ENCODE data around the gene ABCG4.
A peak's percentile ranks its signal among the peaks of the same experiment; 100 is the strongest.
"Not testable (repeated sequence)": the region's sequence is repeated elsewhere in the genome, so short reads cannot be mapped to it uniquely, and the experiment has no call there.

ABCG4 gene

GRCh38 chr11:119181677-119182412 lies 33.0 kb downstream of the ABCG4 start:
- Histone ChIP-seq H3K36me3 (ENCODE audit: control insufficient read depth in 1 of 2, insufficient read depth in 2 of 2, low read depth in 1 of 2, low read length in 2 of 2) (peaks cover 37% of the 10 kb centered on the region in 2 experiments), H2BK12ac (ENCODE audit: low read length in 2 of 2) (no peak overlapping the region), H3K9me3 (ENCODE audit: control insufficient read depth, low read length) (no peaks in the 10 kb centered on the region), H3K27me3 (ENCODE audit: control insufficient read depth in 1 of 2, insufficient read depth in 1 of 2, low read length in 2 of 2) (peaks cover 11 to 16% of the 10 kb centered on the region in 2 experiments), H2BK5ac (ENCODE audit: low read depth, low read length, poor library complexity, severe bottlenecking) (no peak overlapping the region), H3K79me1 (replicated peaks; ENCODE audit: low read length, poor library complexity, severe bottlenecking) (peaks cover 2% of the 10 kb centered on the region), H3K9ac (ENCODE audit: low read length) (no peak overlapping the region), H2AFZ (ENCODE audit: low read depth, low read length) (no peak overlapping the region), H3K4me2 (ENCODE audit: low read length, poor library complexity, severe bottlenecking) (no peak overlapping the region), H2BK120ac (ENCODE audit: low read depth, low read length) (no peak overlapping the region), H3K23ac (ENCODE audit: low read length in 2 of 2) (no peak overlapping the region), H2AK5ac (ENCODE audit: low read length, severe bottlenecking) (no peak overlapping the region), H3K27ac (ENCODE audit: low read length, poor library complexity, severe bottlenecking) (no peak overlapping the region), H3K14ac (ENCODE audit: low read length in 2 of 2) (peak overlapping the region in 1 of 2 experiments; percentile 11), H4K8ac (ENCODE audit: low read length) (no peak overlapping the region), H4K91ac (ENCODE audit: low read length) (peak overlapping the region; percentile 67), H3K18ac (ENCODE audit: low read depth in 1 of 2, low read length in 2 of 2) (no peak overlapping the region), H2BK15ac (ENCODE audit: low read depth, poor library complexity, severe bottlenecking) (no peak overlapping the region), H3K4me3 (ENCODE audit: insufficient read depth in 1 of 2, low read depth in 1 of 2, low read length in 2 of 2) (no peak overlapping the region), H3K4me1 (ENCODE audit: control insufficient read depth, insufficient read depth, low read depth, low read length) (peaks cover 2% of the 10 kb centered on the region), H3K4ac (ENCODE audit: low read depth in 1 of 2, low read length in 2 of 2) (no peak overlapping the region)
- no peak for DNase-seq
- 89% methylated on average over 16 of the region's 17 CpGs for WGBS

GRCh38 chr11:119184399-119184798 lies 35.5 kb downstream of the ABCG4 start:
- H3K27ac ChIP-seq (ENCODE audit: low read length, poor library complexity, severe bottlenecking); H3K4me1 ChIP-seq (ENCODE audit: control insufficient read depth, insufficient read depth, low read depth, low read length); H3K23ac ChIP-seq (ENCODE audit: low read length in 2 of 2); H2AK5ac ChIP-seq (ENCODE audit: low read length, severe bottlenecking); H2BK15ac ChIP-seq (ENCODE audit: low read depth, poor library complexity, severe bottlenecking); H2BK120ac ChIP-seq (ENCODE audit: low read depth, low read length); H2AFZ ChIP-seq (ENCODE audit: low read depth, low read length); H3K14ac ChIP-seq (ENCODE audit: low read length in 2 of 2); H3K4me3 ChIP-seq (ENCODE audit: insufficient read depth in 1 of 2, low read depth in 1 of 2, low read length in 2 of 2); H2BK5ac ChIP-seq (ENCODE audit: low read depth, low read length, poor library complexity, severe bottlenecking); H3K18ac ChIP-seq (ENCODE audit: low read depth in 1 of 2, low read length in 2 of 2); H3K4ac ChIP-seq (ENCODE audit: low read depth in 1 of 2, low read length in 2 of 2); H3K9ac ChIP-seq (ENCODE audit: low read length); H2BK12ac ChIP-seq (ENCODE audit: low read length in 2 of 2); H3K4me2 ChIP-seq (ENCODE audit: low read length, poor library complexity, severe bottlenecking); H4K91ac ChIP-seq (ENCODE audit: low read length); H4K8ac ChIP-seq (ENCODE audit: low read length); H3K9me3 ChIP-seq (ENCODE audit: control insufficient read depth, low read length); DNase-seq; H3K79me1 ChIP-seq (replicated peaks; ENCODE audit: low read length, poor library complexity, severe bottlenecking): not testable (repeated sequence)
- 84% methylated on average over 9 of the region's 9 CpGs for WGBS
- peaks cover 11 to 36% of the 10 kb centered on the region in 2 experiments for H3K27me3 ChIP-seq (ENCODE audit: control insufficient read depth in 1 of 2, insufficient read depth in 1 of 2, low read length in 2 of 2)
- peaks cover 29 to 35% of the 10 kb centered on the region in 2 experiments for H3K36me3 ChIP-seq (ENCODE audit: control insufficient read depth in 1 of 2, insufficient read depth in 2 of 2, low read depth in 1 of 2, low read length in 2 of 2)

GRCh38 chr11:119185981-119186634 lies 37.3 kb downstream of the ABCG4 start:
- Histone ChIP-seq H2BK15ac (ENCODE audit: low read depth, poor library complexity, severe bottlenecking) (no peak overlapping the region), H3K4me3 (ENCODE audit: insufficient read depth in 1 of 2, low read depth in 1 of 2, low read length in 2 of 2) (no peak overlapping the region), H3K9me3 (ENCODE audit: control insufficient read depth, low read length) (no peaks in the 10 kb centered on the region), H3K18ac (ENCODE audit: low read depth in 1 of 2, low read length in 2 of 2) (no peak overlapping the region), H4K91ac (ENCODE audit: low read length) (no peak overlapping the region), H3K27ac (ENCODE audit: low read length, poor library complexity, severe bottlenecking) (no peak overlapping the region), H3K4ac (ENCODE audit: low read depth in 1 of 2, low read length in 2 of 2) (no peak overlapping the region), H3K36me3 (ENCODE audit: control insufficient read depth in 1 of 2, insufficient read depth in 2 of 2, low read depth in 1 of 2, low read length in 2 of 2) (peaks cover 15 to 23% of the 10 kb centered on the region in 2 experiments), H2BK5ac (ENCODE audit: low read depth, low read length, poor library complexity, severe bottlenecking) (no peak overlapping the region), H4K8ac (ENCODE audit: low read length) (no peak overlapping the region), H3K14ac (ENCODE audit: low read length in 2 of 2) (no peak overlapping the region), H3K27me3 (ENCODE audit: control insufficient read depth in 1 of 2, insufficient read depth in 1 of 2, low read length in 2 of 2) (peaks cover 11 to 41% of the 10 kb centered on the region in 2 experiments), H2AK5ac (ENCODE audit: low read length, severe bottlenecking) (no peak overlapping the region), H3K9ac (ENCODE audit: low read length) (no peak overlapping the region), H2AFZ (ENCODE audit: low read depth, low read length) (no peak overlapping the region), H3K4me2 (ENCODE audit: low read length, poor library complexity, severe bottlenecking) (no peak overlapping the region), H3K79me1 (replicated peaks; ENCODE audit: low read length, poor library complexity, severe bottlenecking) (no peaks in the 10 kb centered on the region), H3K4me1 (ENCODE audit: control insufficient read depth, insufficient read depth, low read depth, low read length) (no peaks in the 10 kb centered on the region), H2BK120ac (ENCODE audit: low read depth, low read length) (no peak overlapping the region), H3K23ac (ENCODE audit: low read length in 2 of 2) (no peak overlapping the region), H2BK12ac (ENCODE audit: low read length in 2 of 2) (no peak overlapping the region)
- DNase-seq: no peak
- 83% methylated on average over 15 of the region's 15 CpGs for WGBS

- no peak overlapping the region for H3K4me3 ChIP-seq (ENCODE audit: insufficient read depth in 1 of 2, low read depth in 1 of 2, low read length in 2 of 2)
- WGBS: 93% methylated on average over 17 of the region's 21 CpGs
- no peak overlapping the region for H2BK12ac ChIP-seq (ENCODE audit: low read length in 2 of 2)
- no peak overlapping the region for H2BK15ac ChIP-seq (ENCODE audit: low read depth, poor library complexity, severe bottlenecking)
- peaks cover 7 to 13% of the 10 kb centered on the region in 2 experiments for H3K36me3 ChIP-seq (ENCODE audit: control insufficient read depth in 1 of 2, insufficient read depth in 2 of 2, low read depth in 1 of 2, low read length in 2 of 2)
- no peak for DNase-seq
- no peak overlapping the region for H2BK5ac ChIP-seq (ENCODE audit: low read depth, low read length, poor library complexity, severe bottlenecking)
- no peak overlapping the region for H3K14ac ChIP-seq (ENCODE audit: low read length in 2 of 2)
- no peaks in the 10 kb centered on the region for H3K4me1 ChIP-seq (ENCODE audit: control insufficient read depth, insufficient read depth, low read depth, low read length)
- H2AFZ ChIP-seq (ENCODE audit: low read depth, low read length): no peak overlapping the region
- H4K8ac ChIP-seq (ENCODE audit: low read length): no peak overlapping the region
- H3K23ac ChIP-seq (ENCODE audit: low read length in 2 of 2): no peak overlapping the region
- no peak overlapping the region for H3K9ac ChIP-seq (ENCODE audit: low read length)
- no peak overlapping the region for H2BK120ac ChIP-seq (ENCODE audit: low read depth, low read length)
- H3K9me3 ChIP-seq (ENCODE audit: control insufficient read depth, low read length): no peaks in the 10 kb centered on the region
- H3K27ac ChIP-seq (ENCODE audit: low read length, poor library complexity, severe bottlenecking): no peak overlapping the region
- H3K4ac ChIP-seq (ENCODE audit: low read depth in 1 of 2, low read length in 2 of 2): no peak overlapping the region
- peaks cover 11 to 41% of the 10 kb centered on the region in 2 experiments for H3K27me3 ChIP-seq (ENCODE audit: control insufficient read depth in 1 of 2, insufficient read depth in 1 of 2, low read length in 2 of 2)
- H3K18ac ChIP-seq (ENCODE audit: low read depth in 1 of 2, low read length in 2 of 2): no peak overlapping the region
- H4K91ac ChIP-seq (ENCODE audit: low read length): no peak overlapping the region
- H2AK5ac ChIP-seq (ENCODE audit: low read length, severe bottlenecking): no peak overlapping the region
- no peak overlapping the region for H3K4me2 ChIP-seq (ENCODE audit: low read length, poor library complexity, severe bottlenecking)
- H3K79me1 ChIP-seq (replicated peaks; ENCODE audit: low read length, poor library complexity, severe bottlenecking): no peaks in the 10 kb centered on the region
Observed at GRCh38 chr11:119187123-119187892, 38.5 kb downstream of the ABCG4 start.
